HEK293 (cell line): Measurements from ENCODE around the gene RNF169.

ENCODE experiments used
- CTCF ChIP-seq: fragments of 450-650 bp; formaldehyde crosslinking; IDR thresholded peaks from 2 replicates; pipeline ENCODE4 v1.5.1; 2016; ENCODE audit warnings: missing biosample characterization, missing genetic modification characterization
- TF ChIP-seq, protein P1 (sequence below): sonication (generic); formaldehyde crosslinking; IDR thresholded peaks from 2 replicates; pipeline ENCODE4 v1.8.1; 2022; ENCODE audit warnings: mild to moderate bottlenecking, moderate library complexity, missing genetic modification reagents
- TF ChIP-seq, protein P2 (sequence below): fragments of 450-650 bp; formaldehyde crosslinking; IDR thresholded peaks from 2 replicates; pipeline ENCODE4 v1.5.1; 2016; ENCODE audit warnings: missing biosample characterization, missing genetic modification characterization

GRCh38 chr11:74844072-74844471 lies 95.4 kb downstream of the RNF169 start:
- TF ChIP-seq, protein P1, sequence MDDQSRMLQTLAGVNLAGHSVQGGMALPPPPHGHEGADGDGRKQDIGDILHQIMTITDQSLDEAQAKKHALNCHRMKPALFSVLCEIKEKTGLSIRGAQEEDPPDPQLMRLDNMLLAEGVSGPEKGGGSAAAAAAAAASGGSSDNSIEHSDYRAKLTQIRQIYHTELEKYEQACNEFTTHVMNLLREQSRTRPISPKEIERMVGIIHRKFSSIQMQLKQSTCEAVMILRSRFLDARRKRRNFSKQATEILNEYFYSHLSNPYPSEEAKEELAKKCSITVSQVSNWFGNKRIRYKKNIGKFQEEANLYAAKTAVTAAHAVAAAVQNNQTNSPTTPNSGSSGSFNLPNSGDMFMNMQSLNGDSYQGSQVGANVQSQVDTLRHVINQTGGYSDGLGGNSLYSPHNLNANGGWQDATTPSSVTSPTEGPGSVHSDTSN (CRISPR knock-in tag), result no peak
- no peak for TF ChIP-seq CTCF (tag by site-specific recombination)
- TF ChIP-seq, protein P2, sequence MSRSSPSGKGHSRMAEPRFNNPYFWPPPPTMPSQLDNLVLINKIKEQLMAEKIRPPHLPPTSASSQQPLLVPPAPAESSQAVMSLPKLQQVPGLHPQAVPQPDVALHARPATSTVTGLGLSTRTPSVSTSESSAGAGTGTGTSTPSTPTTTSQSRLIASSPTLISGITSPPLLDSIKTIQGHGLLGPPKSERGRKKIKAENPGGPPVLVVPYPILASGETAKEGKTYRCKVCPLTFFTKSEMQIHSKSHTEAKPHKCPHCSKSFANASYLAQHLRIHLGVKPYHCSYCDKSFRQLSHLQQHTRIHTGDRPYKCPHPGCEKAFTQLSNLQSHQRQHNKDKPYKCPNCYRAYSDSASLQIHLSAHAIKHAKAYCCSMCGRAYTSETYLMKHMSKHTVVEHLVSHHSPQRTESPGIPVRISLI (tag by site-specific recombination), result no peak
